ENCODE measurements around the gene GULP1. TPM values are rescaled to one million over a fixed set of nuclear protein-coding genes. Genes with fewer than 3 reads are reported as not detected.

Gene GULP1
- total and polyA plus RNA-seq, 2 of the 13 experiments (the other 11 are each of a cell fraction or from before 2014, with no cell fraction given) = 0.15 TPM; not detected in 1

DNA sequence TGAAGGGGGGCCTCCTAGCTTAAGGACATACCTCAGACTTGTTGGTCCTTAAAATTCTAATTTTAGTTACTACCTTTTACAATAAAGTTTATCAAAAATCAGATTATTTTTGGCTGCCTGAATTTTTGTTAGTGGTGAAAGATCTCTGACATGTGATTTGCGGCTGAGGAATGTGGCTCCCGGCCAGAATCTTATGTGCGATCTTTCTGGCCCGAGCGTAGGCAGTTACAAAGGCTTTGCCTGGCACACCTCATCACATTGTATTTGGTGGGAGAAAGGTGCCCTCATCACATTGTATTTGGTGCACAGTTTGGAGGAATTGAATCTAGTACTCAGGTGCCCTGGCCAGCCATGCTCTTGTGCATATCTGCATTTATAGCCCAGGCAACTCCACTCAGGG, 289.1 kb downstream of the GULP1 start:
- Histone ChIP-seq H3K4me2 (ENCODE audit: low read depth, low read length) (no peak overlapping the region), H3K4me1 (ENCODE audit: insufficient read depth, low read length) (no peaks in the 10 kb centered on the region), H3K79me2 (ENCODE audit: insufficient read depth, low read length) (no peaks in the 10 kb centered on the region), H3K36me3 (replicated peaks in 1 of 2; ENCODE audit: control insufficient read depth in 1 of 2, insufficient read depth in 2 of 2, low read length in 2 of 2) (no peaks in the 10 kb centered on the region), H2AFZ (ENCODE audit: low read length) (no peak overlapping the region), H3K9me3 (ENCODE audit: low read length) (no peaks in the 10 kb centered on the region), H3K27ac (ENCODE audit: extremely low read length, insufficient read depth, low read length) (no peak overlapping the region), H3K9ac (ENCODE audit: insufficient read depth, low read depth, low read length) (no peak overlapping the region), H3K4me3 (replicated peaks in 1 of 3; ENCODE audit: insufficient read depth in 1 of 3, low read depth in 2 of 3, low read length in 3 of 3) (no peak overlapping the region), H3K27me3 (ENCODE audit: control insufficient read depth in 1 of 2, insufficient read depth in 2 of 2, low read length in 2 of 2) (no peaks in the 10 kb centered on the region), H4K20me1 (ENCODE audit: insufficient read depth, low read length) (no peaks in the 10 kb centered on the region)
- no peak for FAIRE-seq
- 66% methylated on average over 5 of the region's 5 CpGs for WGBS (ENCODE audit: low lambda C conversion rate)
- ATAC-seq = no peak
- POLR2A ChIA-PET = no interaction called here
- intact Hi-C loops (cut with micrococcal nuclease; ENCODE audit: unreplicated experiment) = no loop called here
- CTCF ChIA-PET (ENCODE audit: low intra/inter-chr PET ratio, low total read pairs) = no interaction called here
- TF ChIP-seq ZKSCAN5 (CRISPR knock-in tag; IDR thresholded peaks at IDR 0.05) (no peak), STAT5B (CRISPR knock-in tag; IDR thresholded peaks at IDR 0.05) (no peak), ZEB1 (IDR thresholded peaks at IDR 0.05; ENCODE audit: insufficient replicate concordance, low read depth) (no peak), SETDB1 (CRISPR knock-in tag; IDR thresholded peaks at IDR 0.05; ENCODE audit: borderline replicate concordance) (no peak)
- TF ChIP-seq, protein P1, sequence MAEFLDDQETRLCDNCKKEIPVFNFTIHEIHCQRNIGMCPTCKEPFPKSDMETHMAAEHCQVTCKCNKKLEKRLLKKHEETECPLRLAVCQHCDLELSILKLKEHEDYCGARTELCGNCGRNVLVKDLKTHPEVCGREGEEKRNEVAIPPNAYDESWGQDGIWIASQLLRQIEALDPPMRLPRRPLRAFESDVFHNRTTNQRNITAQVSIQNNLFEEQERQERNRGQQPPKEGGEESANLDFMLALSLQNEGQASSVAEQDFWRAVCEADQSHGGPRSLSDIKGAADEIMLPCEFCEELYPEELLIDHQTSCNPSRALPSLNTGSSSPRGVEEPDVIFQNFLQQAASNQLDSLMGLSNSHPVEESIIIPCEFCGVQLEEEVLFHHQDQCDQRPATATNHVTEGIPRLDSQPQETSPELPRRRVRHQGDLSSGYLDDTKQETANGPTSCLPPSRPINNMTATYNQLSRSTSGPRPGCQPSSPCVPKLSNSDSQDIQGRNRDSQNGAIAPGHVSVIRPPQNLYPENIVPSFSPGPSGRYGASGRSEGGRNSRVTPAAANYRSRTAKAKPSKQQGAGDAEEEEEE (CRISPR knock-in tag; IDR thresholded peaks at IDR 0.05; ENCODE audit: borderline replicate concordance) = no peak
- TF ChIP-seq, protein P2, sequence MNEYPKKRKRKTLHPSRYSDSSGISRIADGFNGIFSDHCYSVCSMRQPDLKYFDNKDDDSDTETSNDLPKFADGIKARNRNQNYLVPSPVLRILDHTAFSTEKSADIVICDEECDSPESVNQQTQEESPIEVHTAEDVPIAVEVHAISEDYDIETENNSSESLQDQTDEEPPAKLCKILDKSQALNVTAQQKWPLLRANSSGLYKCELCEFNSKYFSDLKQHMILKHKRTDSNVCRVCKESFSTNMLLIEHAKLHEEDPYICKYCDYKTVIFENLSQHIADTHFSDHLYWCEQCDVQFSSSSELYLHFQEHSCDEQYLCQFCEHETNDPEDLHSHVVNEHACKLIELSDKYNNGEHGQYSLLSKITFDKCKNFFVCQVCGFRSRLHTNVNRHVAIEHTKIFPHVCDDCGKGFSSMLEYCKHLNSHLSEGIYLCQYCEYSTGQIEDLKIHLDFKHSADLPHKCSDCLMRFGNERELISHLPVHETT (CRISPR knock-in tag; conservative IDR thresholded peaks at IDR 0.05) = no peak
- TF ChIP-seq, protein P3, sequence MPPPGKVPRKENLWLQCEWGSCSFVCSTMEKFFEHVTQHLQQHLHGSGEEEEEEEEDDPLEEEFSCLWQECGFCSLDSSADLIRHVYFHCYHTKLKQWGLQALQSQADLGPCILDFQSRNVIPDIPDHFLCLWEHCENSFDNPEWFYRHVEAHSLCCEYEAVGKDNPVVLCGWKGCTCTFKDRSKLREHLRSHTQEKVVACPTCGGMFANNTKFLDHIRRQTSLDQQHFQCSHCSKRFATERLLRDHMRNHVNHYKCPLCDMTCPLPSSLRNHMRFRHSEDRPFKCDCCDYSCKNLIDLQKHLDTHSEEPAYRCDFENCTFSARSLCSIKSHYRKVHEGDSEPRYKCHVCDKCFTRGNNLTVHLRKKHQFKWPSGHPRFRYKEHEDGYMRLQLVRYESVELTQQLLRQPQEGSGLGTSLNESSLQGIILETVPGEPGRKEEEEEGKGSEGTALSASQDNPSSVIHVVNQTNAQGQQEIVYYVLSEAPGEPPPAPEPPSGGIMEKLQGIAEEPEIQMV (CRISPR knock-in tag; IDR thresholded peaks at IDR 0.05; ENCODE audit: low read depth) = no peak
- in situ Hi-C loops (cut with HindIII; ENCODE audit: extremely low pct_ligation_motif_present, low pct_unique_long_range_greater_than_20kb) = no loop called here
- DNase-seq (ENCODE audit: low spot score) = no peak
- no TSS peak for BruUV-seq (replicated peaks)

Data from HepG2 (cell line).